GM12892 (cell line): ENCODE results near the gene CCDC192.

ENCODE experiments used
- DNase-seq: peaks from one replicate; pipeline ENCODE4 v3.0.0; 2011; ENCODE audit not compliant: insufficient read length
- FAIRE-seq: peaks from 2 replicates; lab custom pipeline; 2011; peaks lifted over from hg19 to GRCh38; lab: Jason Lieb, UNC
- POLR2A ChIP-seq: IDR thresholded peaks from 2 replicates; pipeline ENCODE4 v1.6.1; 2011; ENCODE audit warnings: low read depth, low read length, control low read depth
- POLR2AphosphoS5 ChIP-seq: IDR thresholded peaks from 2 replicates; pipeline ENCODE4 v1.6.1; 2011; ENCODE audit warnings: low read depth, low read length, control low read depth
- TAF1 ChIP-seq: IDR thresholded peaks from 2 replicates; pipeline ENCODE4 v1.6.1; 2011; ENCODE audit warnings: low read depth, mild to moderate bottlenecking, control low read depth, low read length, borderline replicate concordance

The CCDC192 gene

DNA sequence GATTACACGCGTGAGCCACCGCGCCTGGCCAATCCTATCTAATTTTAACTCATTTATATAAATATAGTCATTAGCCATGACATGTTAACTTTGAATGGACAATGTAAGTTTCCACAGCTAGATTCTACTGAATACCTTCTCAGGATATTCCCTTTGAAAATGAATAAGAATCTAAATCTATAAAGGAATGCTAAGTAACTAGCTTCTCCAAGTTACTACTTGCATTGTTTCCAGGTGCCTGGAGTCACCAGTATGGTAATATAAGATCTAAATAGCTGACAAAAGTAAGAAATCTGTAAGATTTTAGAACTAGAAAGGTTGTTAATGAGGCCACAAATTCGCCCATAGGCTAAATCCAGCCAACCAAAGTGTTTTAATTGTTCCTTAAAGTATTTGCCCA is 191.3 kb downstream of the CCDC192 start:
- DNase-seq = no peak
- no peak for FAIRE-seq
- TF ChIP-seq POLR2A (no peak), POLR2AphosphoS5 (no peak), TAF1 (no peak)

DNA sequence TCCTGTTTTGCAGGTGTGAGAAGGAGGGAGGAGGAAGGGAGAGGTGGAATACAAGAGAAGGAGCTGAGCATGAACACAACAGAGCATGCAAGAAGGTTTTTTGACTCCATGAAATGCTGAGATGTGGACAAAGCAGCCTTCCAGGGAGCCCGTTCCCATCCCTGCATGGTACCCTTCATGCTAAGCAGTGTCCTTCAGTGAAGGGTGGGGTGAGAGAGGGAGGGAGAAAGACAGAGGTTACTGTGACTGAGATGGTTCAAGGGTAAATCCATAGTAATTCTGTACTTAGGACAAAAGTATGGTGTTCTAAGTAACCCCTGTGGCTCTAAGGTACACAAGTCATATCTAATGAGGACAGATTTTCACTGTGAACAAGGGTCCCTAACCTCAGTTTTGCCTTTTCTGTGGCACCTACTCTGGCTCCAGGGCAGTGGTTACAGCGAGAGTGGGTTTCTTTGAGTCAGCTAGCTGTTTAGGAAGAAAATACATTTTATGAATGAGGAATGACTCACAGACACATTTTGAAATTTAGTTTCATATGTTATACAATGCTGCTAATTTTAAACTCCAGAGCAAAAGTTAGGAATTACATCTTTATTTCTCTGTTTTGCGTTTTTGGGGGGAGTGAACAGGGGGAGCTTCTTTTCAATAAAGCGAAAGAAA is 195.5 kb downstream of the CCDC192 start:
- DNase-seq = no peak
- no peak for FAIRE-seq
- TF ChIP-seq TAF1 (no peak), POLR2A (no peak)

DNA sequence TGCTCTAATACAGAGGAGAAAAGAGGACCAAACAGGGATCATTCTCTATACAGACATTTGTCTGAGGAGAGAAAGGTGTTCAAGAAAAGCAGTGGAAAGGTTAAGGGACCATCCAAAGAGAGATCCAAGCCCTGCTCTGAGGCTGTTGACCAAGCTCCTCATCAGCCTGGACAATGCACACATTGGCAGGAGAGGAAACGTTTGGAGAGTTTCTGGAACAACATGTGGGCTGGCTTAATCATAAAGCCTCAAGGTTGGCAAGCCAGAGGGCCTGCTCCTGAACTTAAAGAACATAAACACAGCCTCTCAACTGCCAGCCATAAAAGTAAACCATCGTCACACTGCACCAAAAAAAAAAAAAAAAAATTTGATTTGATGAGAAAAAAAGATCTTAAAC is 196.0 kb downstream of the CCDC192 start:
- no peak for FAIRE-seq

DNA sequence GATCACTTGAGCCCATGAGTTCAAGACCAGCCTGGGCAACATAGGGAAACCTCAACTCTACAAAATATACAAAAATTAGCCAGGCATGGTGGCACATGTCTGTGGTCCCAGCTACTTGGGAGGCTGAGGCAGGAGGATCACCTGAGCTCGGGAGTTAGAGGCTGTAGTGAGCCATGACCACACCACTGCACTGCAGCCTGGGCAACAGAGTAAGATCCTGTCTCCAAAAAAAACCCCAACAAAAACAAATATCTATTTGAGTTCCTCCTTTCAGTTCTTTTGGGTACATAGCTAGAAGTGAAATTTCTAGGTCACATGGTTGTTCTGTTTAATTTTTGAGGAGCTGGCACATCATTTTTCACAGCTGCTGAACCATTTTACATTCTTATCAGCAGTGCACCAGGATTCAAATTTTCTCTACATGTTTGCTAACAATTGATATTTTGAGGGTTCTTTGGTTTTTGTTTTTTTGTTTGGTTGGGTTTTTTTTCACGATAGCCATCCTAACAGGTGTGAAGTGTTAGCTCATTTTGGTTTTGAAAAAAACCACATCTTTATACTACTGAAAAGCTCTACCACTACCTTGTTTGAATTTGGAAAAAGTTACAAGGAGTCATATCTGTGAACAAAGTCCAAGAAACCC is 203.5 kb downstream of the CCDC192 start:
- DNase-seq (no peak), FAIRE-seq (no peak)
- TF ChIP-seq POLR2AphosphoS5 (no peak), POLR2A (no peak), TAF1 (no peak)

More for the DNA sequence above, 196.0 kb downstream of the CCDC192 start:
- TF ChIP-seq POLR2A (no peak), POLR2AphosphoS5 (no peak), TAF1 (no peak)
- DNase-seq = no peak

DNA sequence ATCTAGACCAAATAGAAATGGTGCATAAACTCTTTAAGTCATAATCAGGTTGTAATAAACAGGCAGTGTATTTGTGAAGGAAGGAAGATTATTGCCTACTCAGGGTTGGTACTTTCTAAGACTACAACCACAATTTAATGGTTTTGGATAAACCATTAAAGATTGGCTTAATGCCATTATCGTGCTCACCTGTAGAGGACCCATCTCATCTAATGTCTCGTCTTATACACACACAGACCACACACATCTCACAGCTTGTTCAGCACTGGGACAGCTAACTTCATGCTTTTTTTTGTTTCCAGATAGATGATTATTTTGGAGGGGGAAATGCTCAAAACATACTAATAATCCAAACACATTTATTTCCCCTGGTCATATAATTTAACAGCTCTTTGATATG is 204.7 kb downstream of the CCDC192 start:
- FAIRE-seq = no peak
- no peak for TF ChIP-seq TAF1
- no peak for TF ChIP-seq POLR2AphosphoS5
- TF ChIP-seq POLR2A = no peak
- DNase-seq = no peak

DNA sequence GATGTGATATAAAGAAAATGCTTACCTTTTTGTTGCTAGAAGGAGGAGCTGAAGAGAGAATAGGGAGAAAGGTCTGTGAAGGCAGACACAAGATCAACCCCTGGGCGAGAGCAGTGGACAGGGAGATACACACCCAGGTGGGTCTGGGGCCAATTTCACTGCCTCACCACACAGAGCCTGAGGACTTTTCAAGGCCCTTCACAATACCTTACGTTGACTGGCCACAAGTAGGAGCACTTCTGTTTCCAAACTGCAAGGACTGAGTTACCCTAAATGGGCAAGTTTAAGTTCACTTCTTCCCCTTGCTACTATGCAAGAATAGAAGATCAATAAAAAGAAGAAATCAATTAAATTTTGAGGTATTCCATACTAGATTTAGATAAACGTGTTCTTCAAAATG is 205.9 kb downstream of the CCDC192 start:
- DNase-seq (no peak), FAIRE-seq (no peak)
- no peak for TF ChIP-seq TAF1
- TF ChIP-seq POLR2AphosphoS5 = no peak
- no peak for TF ChIP-seq POLR2A

DNA sequence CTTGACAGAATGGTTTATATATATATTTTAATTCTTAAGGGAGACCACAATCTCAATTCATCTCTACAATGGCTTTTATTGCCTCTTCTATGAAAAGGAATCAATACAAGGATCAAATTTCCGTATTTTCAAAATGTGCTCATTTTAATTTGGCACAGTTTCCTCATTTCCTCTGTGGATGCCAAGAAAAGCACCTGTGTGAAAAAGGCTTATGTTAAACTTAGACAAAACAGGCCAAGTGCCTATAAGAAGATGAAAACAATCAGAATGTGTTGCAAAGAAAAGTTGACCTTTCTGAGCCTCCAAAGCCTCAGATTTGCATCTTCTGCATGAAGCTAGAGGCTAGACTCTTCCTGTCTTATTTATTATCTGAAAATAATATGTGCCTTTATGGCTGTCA is 206.6 kb downstream of the CCDC192 start:
- no peak for DNase-seq
- TF ChIP-seq TAF1 (no peak), POLR2A (no peak), POLR2AphosphoS5 (no peak)
- FAIRE-seq = no peak

DNA sequence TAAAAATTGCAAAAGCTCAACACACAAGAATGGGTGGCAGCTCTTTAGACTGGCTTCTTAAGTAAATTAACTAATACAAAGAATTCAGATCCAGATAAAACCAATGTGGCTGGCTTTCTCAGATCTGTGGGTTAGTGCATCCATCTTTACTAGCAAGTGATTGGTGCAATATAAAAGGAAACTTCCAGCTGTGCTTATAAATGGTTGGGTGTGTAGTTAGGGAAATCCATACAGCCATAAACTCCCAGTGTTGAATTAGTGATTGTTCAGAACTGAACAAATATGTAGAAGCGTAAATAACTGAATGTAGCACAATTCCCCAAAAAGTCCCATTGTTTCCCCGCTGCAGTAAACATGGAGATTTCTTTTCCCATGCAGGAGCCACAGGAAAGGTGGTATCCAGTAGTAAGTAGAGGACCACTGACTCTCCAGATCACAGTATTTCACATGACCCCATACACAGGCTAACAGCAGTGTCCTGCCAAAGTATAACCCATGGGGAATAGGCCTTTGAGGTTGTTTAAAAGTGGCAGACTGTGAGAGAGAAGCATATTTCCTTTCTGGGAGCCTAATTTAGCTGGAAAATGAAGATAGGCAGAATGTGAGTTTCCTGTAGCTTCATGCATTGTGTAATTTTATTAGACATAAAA is 207.2 kb downstream of the CCDC192 start:
- FAIRE-seq = no peak
- DNase-seq = no peak

DNA sequence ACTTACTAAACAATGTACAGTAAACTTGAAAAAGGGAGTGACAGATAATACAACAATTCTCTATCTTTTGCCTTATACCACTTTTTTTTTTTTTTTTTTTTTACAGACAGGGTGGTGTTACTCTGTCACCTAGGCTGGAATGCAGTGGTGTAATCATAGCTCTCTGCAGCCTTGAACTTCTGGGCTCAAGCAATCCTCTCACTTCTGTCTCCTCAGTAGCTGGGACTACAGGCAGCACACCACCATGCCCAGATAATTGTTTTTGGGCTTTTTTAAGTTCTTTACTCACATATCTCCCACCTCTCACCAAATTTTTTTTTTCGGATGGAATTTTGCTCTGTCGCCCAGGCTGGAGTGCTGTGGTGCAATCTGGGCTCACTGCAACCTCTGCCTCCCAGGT is 208.4 kb downstream of the CCDC192 start:
- DNase-seq (no peak), FAIRE-seq (no peak)
- TF ChIP-seq POLR2A (no peak), TAF1 (no peak), POLR2AphosphoS5 (no peak)

More for the DNA sequence above, 207.2 kb downstream of the CCDC192 start:
- no peak for TF ChIP-seq TAF1
- TF ChIP-seq POLR2A = no peak
- no peak for TF ChIP-seq POLR2AphosphoS5

DNA sequence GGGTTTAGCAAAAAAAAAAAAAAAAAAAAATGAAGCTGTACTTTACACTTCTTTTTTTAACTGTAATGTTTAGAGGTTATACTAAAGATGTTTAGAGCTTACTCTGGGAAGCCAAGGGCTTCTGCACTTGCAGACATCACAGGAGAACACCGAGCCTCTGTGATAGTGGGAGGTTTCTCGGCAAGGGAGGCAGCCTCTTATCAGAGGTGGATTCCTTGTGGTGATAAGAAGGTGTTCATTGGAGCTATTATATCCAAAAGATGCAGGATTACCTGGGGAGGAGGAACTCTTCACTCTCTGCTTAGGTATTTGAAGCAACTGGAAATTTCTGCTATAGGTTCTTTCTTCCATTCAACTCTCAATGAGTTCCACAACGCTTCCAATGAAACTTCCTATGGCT is 209.2 kb downstream of the CCDC192 start:
- FAIRE-seq (no peak), DNase-seq (no peak)
- TF ChIP-seq TAF1 (no peak), POLR2AphosphoS5 (no peak), POLR2A (no peak)

DNA sequence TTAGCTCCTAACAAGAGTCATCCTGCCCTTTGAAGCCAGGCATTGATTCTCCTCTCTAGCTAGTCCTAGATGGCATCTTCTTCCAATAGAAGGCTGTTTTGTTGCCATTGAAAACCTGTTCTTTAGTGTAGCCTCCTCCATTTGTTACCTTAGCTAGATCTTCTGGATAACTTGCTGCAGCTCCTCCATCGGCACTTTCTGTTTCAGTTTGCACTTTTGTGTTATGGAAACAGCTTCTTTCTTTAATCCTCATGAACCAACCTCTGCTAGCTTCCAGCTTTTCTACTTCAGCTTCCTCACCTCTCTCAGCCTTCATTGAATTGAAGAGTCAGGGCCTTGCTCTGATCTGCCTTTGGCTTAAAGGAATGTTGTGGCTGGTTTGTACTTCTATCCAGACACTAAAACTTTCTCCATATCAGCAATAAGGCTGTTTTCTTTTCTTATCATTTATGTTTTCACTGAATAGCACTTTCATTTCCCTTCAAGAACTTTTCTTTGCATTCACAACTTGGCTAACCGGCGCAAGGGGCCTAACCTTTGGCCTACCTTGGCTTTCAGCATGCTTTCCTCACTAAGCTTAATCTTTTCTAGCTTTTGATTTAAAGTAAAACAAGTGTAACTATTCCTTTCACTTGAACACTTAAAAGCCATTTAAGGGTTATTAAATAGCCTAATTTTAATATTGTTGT is 213.8 kb downstream of the CCDC192 start:
- no peak for FAIRE-seq
- no peak for DNase-seq
- TF ChIP-seq POLR2AphosphoS5 (no peak), POLR2A (no peak), TAF1 (no peak)
